Body of pancreas (tissue), 4 donors: Measurements from ENCODE around the gene CELSR1. TPM values are rescaled to one million over a fixed set of nuclear protein-coding genes. Genes with fewer than 3 reads are reported as not detected.

ENCODE experiments used
- ATAC-seq: fragments of 150-250 bp; one replicate; pipeline ENCODE4 v1.9.1; 2016
- DNase-seq, 4 donors: peaks; one replicate each; pipeline ENCODE4 v3.0.0-alpha.2; 2019
- H3K27ac ChIP-seq, 4 donors: fragments of 200-600 bp; sonication (generic); 1 replicate in 3 of 4; 2 replicates in 1 of 4; pipeline versions ENCODE4 v1.5.1 to v1.6.1; 2016 to 2019; ENCODE audit warnings: mild to moderate bottlenecking in 1 of 4, mixed read lengths in 1 of 4, moderate library complexity in 1 of 4
- H3K27me3 ChIP-seq, 2 donors: fragments of 200-600 bp; sonication (generic); one replicate each; pipeline ENCODE4 v1.6.0; 2016; ENCODE audit warnings: mild to moderate bottlenecking in 1 of 2
- H3K36me3 ChIP-seq, 2 donors: fragments of 200-600 bp; sonication (generic); replicated peaks in 1 of 2; 2 replicates each; pipeline ENCODE4 v1.5.1; 2016; ENCODE audit warnings: low read depth in 2 of 2; ENCODE audit not compliant: insufficient read depth in 1 of 2
- H3K4me1 ChIP-seq: fragments of 200-600 bp; sonication (generic); one replicate; pipeline ENCODE4 v1.6.0; 2016
- H3K4me3 ChIP-seq, 2 donors: fragments of 200-600 bp; sonication (generic); 1 replicate in 1 of 2; 2 replicates in 1 of 2; pipeline ENCODE4 v1.5.1; 2016 to 2019
- H3K9me3 ChIP-seq, 3 donors: fragments of 200-600 bp; sonication (generic); 1 replicate in 2 of 3; 2 replicates in 1 of 3; pipeline ENCODE4 v1.5.1; 2016
- CTCF ChIP-seq, 7 experiments: fragments of 450-650 bp in 4 of 7; fragments of 200-600 bp in 3 of 7; sonication (generic) in 3 of 7; IDR thresholded peaks; one replicate each; pipeline ENCODE4 v1.5.1; 2016 to 2019; ENCODE audit warnings: antibody characterized with exemption in 7 of 7
- POLR2A ChIP-seq, 3 donors: fragments of 450-650 bp; IDR thresholded peaks; one replicate each; pipeline ENCODE4 v1.6.1; 2016; ENCODE audit warnings: antibody characterized with exemption in 3 of 3, mild to moderate bottlenecking in 2 of 3
- WGBS, 2 donors: methylation state at CpG; one replicate each; pipeline ENCODE4 v1.1.5; 2017; 5-methylcytosine and 5-hydroxymethylcytosine counted together
- intact Hi-C: fragments of 100-400 bp; cut with DNase I; formaldehyde crosslinking; loops from one replicate; pipeline ENCODE4 v1.15.1; 2023
- total RNA-seq, 2 donors: library from RNA; depleted of rRNA; stranded (reverse); fragments of >200 nt; gene quantifications; one replicate each; pipeline ENCODE4 v1.1.0, GENCODE V29; 2016

CELSR1 gene
- total RNA-seq, 2 donors from 2014 or later, result 0.66 to 3.6 TPM

- Histone ChIP-seq H3K27ac (no peak overlapping the region), H3K9me3 (no peaks in the 10 kb centered on the region), H3K4me1 (peaks cover 23% of the 10 kb centered on the region), H3K27me3 (peaks cover 0 to 11% of the 10 kb centered on the region in 2 donors), H3K36me3 (no peaks in the 10 kb centered on the region), H3K4me3 (no peak overlapping the region)
- no peak for TF ChIP-seq POLR2A (IDR thresholded peaks at IDR 0.05)
- intact Hi-C loops, result loop anchor here (10.0 kb wide), 2 partner anchors 139 to 409 kb away; no protein-coding TSS in a partner anchor
- DNase-seq (no peak), ATAC-seq (no peak)
- 97% methylated on average over 24 to 30 of the region's 30 CpGs for WGBS, 2 donors
Observed at GRCh38 chr22:46534177-46534776, 3.1 kb downstream of the CELSR1 start.

GRCh38 chr22:46533070-46533833, 4.2 kb downstream of the CELSR1 start:
- H3K36me3 ChIP-seq, result no peaks in the 10 kb centered on the region
- TF ChIP-seq CTCF (IDR thresholded peaks at IDR 0.05) (no peak), POLR2A (IDR thresholded peaks at IDR 0.05) (no peak)
- no peak for ATAC-seq
- no peak overlapping the region for H3K4me3 ChIP-seq
- H3K27me3 ChIP-seq, result peaks cover 0 to 6% of the 10 kb centered on the region in 2 donors
- 91 to 94% methylated on average over 16 to 40 of the region's 41 CpGs for WGBS, 2 donors
- H3K4me1 ChIP-seq, result peaks cover 13% of the 10 kb centered on the region
- no peaks in the 10 kb centered on the region for H3K9me3 ChIP-seq
- intact Hi-C loops, result loop anchor here (10.0 kb wide), 2 partner anchors 138 to 408 kb away; no protein-coding TSS in a partner anchor
- no peak overlapping the region for H3K27ac ChIP-seq
- DNase-seq, result no peak

- peaks cover 5% of the 10 kb centered on the region for H3K4me1 ChIP-seq
- 42 to 60% methylated on average over 3 of the region's 3 CpGs for WGBS, 2 donors
- intact Hi-C loops, result loop anchor here (10.0 kb wide), 2 partner anchors 138 to 408 kb away; no protein-coding TSS in a partner anchor
- DNase-seq (no peak), ATAC-seq (no peak)
- no peaks in the 10 kb centered on the region for H3K36me3 ChIP-seq
- no peaks in the 10 kb centered on the region for H3K27me3 ChIP-seq
- no peaks in the 10 kb centered on the region for H3K9me3 ChIP-seq
- H3K4me3 ChIP-seq, result no peak overlapping the region
- H3K27ac ChIP-seq, result no peak overlapping the region
- TF ChIP-seq POLR2A (IDR thresholded peaks at IDR 0.05), result no peak
- no peak for TF ChIP-seq CTCF (IDR thresholded peaks at IDR 0.05)
Observed at GRCh38 chr22:46532416-46532815, 5.0 kb downstream of the CELSR1 start.

GRCh38 chr22:46531581-46532175, 5.7 kb downstream of the CELSR1 start:
- Histone ChIP-seq H3K9me3 (no peaks in the 10 kb centered on the region), H3K36me3 (no peaks in the 10 kb centered on the region), H3K4me1 (peaks cover 5% of the 10 kb centered on the region), H3K27me3 (no peaks in the 10 kb centered on the region), H3K27ac (no peak overlapping the region), H3K4me3 (no peak overlapping the region)
- no peak for DNase-seq
- 87 to 88% methylated on average over 16 of the region's 16 CpGs for WGBS, 2 donors
- intact Hi-C loops, result loop anchor here (10.0 kb wide), 2 partner anchors 137 to 407 kb away; no protein-coding TSS in a partner anchor
- TF ChIP-seq POLR2A (IDR thresholded peaks at IDR 0.05) (no peak), CTCF (IDR thresholded peaks at IDR 0.05) (no peak)
- ATAC-seq, result no peak

GRCh38 chr22:46528121-46528610, 9.3 kb downstream of the CELSR1 start:
- ATAC-seq, result no peak
- WGBS, 2 donors, result 57 to 81% methylated on average over 15 of the region's 15 CpGs

More at GRCh38 chr22:46528121-46528610, 9.3 kb downstream of the CELSR1 start:
- H3K36me3 ChIP-seq, result no peaks in the 10 kb centered on the region
- no peak overlapping the region for H3K27ac ChIP-seq
- peaks cover 5% of the 10 kb centered on the region for H3K4me1 ChIP-seq
- intact Hi-C loops, result no loop called here
- H3K27me3 ChIP-seq, result no peaks in the 10 kb centered on the region
- peak in 1 of 4 donors; percentile 33 for DNase-seq
- H3K4me3 ChIP-seq, result no peak overlapping the region
- TF ChIP-seq CTCF (IDR thresholded peaks at IDR 0.05) (no peak), POLR2A (IDR thresholded peaks at IDR 0.05) (no peak)
- no peaks in the 10 kb centered on the region for H3K9me3 ChIP-seq
